Fibroblast of the aortic adventitia (primary cell): ENCODE measurements around the gene RALB. TPM values are rescaled to one million over a fixed set of nuclear protein-coding genes. Genes with fewer than 3 reads are reported as not detected.

Experiments used
- DNase-seq: peaks from one replicate; pipeline ENCODE4 v3.0.0-alpha.2; 2010; ENCODE audit warnings: low read depth
- H3K4me3 ChIP-seq: 2 replicates; pipeline ENCODE4 v1.5.1; 2011; ENCODE audit warnings: low read depth, mild to moderate bottlenecking, control low read depth, low read length, moderate library complexity
- total RNA-seq: library from RNA; depleted of rRNA; stranded (reverse); fragments of >200 nt; gene quantifications from 2 replicates; pipeline ENCODE4 v1.2.3, GENCODE V29; 2012; ENCODE audit warnings: low replicate concordance
- TF ChIP-seq, protein P1 (sequence below): IDR thresholded peaks from 2 replicates; pipeline ENCODE4 v1.5.1; 2011; ENCODE audit warnings: mild to moderate bottlenecking, low read length, control low read depth, inconsistent platforms; ENCODE audit not compliant: insufficient read depth

The RALB gene
- total RNA-seq, 1 donor, result 73.7 TPM

DNA sequence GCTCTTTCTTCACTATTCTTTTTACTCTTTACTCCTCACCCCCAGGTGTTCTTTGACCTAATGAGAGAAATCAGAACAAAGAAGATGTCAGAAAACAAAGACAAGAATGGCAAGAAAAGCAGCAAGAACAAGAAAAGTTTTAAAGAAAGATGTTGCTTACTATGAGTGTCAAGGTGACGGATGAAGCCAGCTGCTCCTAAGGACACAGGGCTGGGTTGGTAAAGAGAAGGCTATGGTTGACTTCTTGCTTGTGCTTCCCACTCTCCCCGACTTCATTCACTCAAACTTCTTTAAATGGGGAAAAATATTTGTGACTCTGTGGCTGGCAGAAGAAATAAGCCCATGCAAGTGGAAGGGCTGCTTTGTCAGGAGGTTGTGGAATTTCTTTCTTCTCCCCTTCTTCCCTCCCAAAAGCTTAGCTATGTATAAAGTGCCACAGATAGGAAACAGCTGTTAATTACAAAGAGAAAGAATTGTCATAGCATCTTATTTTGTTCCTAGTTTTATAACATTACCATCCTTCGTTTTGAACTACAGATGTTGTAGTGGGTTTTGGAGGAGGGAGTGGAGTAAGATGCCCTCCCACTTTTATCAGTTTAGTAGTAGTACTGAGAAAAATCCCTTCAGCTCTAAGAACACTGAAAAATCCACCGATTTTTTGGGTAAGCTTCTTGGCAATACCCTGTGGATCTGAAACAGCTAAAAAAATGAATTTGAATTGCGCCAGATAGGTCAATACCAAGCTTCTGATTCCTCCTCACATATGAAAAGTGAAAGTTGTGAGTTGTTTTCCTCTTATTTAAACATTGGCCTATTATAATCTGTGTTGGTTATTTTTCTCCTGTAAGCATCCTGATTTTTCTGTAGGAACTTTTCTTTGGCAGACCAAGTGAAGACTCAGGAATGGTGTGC is 40.7 kb downstream of the RALB start:
- DNase-seq, result peak; percentile 31
- TF ChIP-seq, protein P1, sequence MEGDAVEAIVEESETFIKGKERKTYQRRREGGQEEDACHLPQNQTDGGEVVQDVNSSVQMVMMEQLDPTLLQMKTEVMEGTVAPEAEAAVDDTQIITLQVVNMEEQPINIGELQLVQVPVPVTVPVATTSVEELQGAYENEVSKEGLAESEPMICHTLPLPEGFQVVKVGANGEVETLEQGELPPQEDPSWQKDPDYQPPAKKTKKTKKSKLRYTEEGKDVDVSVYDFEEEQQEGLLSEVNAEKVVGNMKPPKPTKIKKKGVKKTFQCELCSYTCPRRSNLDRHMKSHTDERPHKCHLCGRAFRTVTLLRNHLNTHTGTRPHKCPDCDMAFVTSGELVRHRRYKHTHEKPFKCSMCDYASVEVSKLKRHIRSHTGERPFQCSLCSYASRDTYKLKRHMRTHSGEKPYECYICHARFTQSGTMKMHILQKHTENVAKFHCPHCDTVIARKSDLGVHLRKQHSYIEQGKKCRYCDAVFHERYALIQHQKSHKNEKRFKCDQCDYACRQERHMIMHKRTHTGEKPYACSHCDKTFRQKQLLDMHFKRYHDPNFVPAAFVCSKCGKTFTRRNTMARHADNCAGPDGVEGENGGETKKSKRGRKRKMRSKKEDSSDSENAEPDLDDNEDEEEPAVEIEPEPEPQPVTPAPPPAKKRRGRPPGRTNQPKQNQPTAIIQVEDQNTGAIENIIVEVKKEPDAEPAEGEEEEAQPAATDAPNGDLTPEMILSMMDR, result no peak
- no peak overlapping the region for H3K4me3 ChIP-seq

- no peak overlapping the region for H3K4me3 ChIP-seq
- TF ChIP-seq, protein P1, result no peak
- no peak for DNase-seq
Observed at GRCh38 chr2:120294008-120294340, 41.3 kb downstream of the RALB start.

- DNase-seq, result peak; percentile 62
- H3K4me3 ChIP-seq, result no peak overlapping the region
- TF ChIP-seq, protein P1, result no peak
Observed at GRCh38 chr2:120298173-120298835, 45.7 kb downstream of the RALB start.

- H3K4me3 ChIP-seq, result no peak overlapping the region
- TF ChIP-seq, protein P1, result no peak
- no peak for DNase-seq
Observed at GRCh38 chr2:120299004-120299403, 46.4 kb downstream of the RALB start.

DNA sequence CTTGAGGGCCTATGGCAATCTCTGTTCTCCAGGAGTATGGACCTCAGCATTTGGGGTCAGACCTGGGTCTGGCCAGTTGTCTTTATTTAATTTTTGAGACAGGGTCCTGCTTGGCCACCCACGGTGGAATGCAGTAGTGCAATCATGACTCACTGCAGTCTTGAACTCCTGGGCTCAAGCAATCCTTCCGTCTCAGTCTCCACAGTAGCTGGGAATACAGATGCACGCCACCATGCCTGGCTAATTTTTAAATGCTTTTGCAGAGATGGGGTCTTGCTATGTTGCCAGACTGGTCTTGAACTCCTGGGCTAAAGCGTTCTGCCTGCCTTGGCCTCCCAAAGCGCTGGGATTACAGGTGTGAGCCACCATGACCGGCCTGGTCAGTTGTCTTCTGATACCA is 46.9 kb downstream of the RALB start:
- TF ChIP-seq, protein P1, result no peak
- DNase-seq, result no peak
- H3K4me3 ChIP-seq, result no peak overlapping the region

DNA sequence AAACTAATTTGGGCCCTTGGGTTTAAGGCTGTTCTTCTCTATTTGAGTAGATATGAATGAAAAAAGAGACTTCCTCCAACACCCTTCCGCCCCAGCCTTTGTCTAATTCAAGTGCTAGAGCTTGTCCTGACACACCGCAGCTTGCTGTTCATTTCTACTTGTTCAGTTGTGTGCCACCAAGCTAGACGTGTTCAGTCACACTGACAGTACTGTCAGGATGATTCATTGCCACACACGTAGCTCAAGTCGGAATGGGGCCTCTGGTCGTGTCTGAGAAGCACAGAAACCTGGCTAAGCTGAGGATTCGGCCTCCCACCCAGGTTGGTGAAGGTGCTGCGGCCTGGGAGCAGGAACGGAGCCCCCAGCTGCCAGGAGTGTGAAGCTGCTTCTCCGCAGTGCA is 47.7 kb downstream of the RALB start:
- DNase-seq, result no peak
- TF ChIP-seq, protein P1, result no peak
- no peak overlapping the region for H3K4me3 ChIP-seq
